IPS DF 4.7 (cell line): Measurements from ENCODE around the gene PKNOX2.

Source experiments
- DNase-seq: peaks from one replicate; pipeline ENCODE4 v3.0.0-alpha.2; 2013; ENCODE audit warnings: low spot score; ENCODE audit errors: extremely low read depth

PKNOX2 gene

DNA sequence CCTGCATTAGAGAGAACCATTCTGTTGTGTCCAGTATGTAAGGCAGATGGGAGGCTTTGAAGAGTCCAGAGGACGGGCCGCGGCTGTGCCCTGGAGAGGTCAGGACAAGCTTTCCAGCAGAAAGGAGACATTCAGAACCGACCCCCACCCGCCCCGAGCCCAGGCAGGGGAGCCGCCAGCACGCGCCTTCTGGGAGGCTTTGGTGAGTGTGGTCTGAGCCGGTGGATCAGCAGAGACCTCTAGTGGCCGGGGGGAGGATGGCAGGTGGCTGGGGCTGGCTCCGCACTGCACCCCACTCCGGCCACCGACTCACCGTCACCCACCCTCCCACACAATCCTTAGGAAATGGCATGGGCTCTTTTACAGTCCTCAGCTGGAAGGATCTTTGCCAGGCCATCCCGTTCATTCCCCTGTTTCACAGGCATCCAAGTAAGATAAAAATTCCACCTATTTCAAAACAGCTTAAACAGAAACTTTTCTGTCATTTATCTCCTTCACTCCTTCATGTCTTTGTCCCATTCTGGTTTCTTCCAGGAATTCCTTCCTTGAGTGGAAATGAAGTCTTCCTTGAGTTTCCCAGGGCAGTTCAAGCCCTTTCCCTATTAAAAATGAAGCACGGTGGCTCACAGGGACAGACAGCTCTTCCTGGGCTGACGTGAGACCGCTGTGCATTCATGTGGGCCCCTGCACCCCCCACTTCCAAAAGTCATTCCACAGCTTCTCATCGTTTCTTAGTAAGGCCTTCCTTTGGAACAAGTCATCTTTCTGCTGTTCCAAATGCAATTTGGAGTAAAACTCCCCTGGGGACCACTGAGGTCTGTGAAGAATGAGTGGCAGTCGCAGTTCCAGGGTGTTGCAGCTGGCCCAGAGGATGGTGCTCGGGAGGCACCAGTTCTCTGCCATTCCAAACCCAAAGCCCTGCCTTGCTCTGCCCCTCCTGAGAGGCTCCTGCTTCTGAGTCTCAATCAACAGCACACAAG lies 240.6 kb downstream of the PKNOX2 start:
- DNase-seq, result no peak

GRCh38 chr11:125407046-125407445 lies 242.5 kb downstream of the PKNOX2 start:
- DNase-seq, result no peak

GRCh38 chr11:125408311-125408711 lies 243.8 kb downstream of the PKNOX2 start:
- DNase-seq, result no peak

GRCh38 chr11:125410091-125410490 lies 245.5 kb downstream of the PKNOX2 start:
- DNase-seq, result no peak

DNA sequence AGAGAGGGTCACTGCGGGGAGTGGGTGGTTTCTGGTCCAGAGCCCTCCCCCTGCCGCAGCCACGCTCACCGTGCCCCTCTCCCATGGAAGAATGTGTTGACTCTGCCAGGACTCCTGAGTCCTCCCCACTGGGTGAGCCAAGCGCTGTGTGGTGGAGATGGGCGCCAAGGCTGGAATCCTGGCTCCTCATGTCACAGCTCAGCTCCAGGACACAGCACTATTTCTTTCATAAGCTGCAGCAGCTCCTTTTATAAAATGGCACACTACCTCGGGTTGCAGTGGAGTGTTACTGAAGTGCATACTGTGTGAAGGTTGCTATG lies 247.6 kb downstream of the PKNOX2 start:
- no peak for DNase-seq

DNA sequence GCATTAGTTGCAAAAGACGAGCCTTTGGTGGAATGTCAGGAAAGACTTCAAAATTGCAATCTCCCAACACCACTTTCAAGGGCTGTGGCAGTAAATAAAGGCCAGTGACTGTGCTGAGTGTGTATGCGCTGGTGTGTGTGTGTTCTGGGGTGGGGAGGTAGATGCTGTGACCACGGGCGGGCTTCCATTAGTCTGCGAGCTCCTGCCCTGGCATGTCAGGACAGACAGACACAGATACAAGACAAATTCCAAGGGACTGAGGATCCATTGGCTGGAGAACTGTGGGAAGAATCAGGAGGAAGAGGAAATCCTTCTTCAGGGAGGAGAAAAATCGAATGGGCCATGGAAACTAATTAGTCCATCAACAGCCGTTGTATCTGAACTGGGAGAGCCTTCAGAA lies 248.0 kb downstream of the PKNOX2 start:
- no peak for DNase-seq

GRCh38 chr11:125413226-125413625 lies 248.7 kb downstream of the PKNOX2 start:
- DNase-seq, result no peak

DNA sequence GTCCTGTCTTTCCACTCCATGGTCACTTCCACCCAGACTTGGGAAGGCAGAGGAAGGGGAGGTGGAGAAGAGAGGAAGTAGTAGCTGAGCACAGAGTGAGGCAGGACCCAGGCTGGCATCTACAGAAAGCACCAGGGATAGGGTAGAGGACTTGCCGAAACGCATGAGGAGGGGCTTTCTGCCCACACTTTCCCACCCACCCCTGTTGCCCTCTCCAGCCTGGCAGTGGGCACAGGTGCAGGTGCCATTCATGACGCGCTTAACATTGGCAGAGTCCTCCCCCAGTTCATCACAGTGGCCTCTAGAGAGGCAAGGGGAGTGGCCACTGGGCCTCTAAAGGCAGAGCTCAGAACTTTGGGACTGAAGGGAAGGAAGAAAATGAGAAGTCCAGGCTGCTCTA lies 249.6 kb downstream of the PKNOX2 start:
- no peak for DNase-seq

- DNase-seq, result no peak
These were observed 252.7 kb downstream of the PKNOX2 start for GRCh38 chr11:125416981-125417935.

DNA sequence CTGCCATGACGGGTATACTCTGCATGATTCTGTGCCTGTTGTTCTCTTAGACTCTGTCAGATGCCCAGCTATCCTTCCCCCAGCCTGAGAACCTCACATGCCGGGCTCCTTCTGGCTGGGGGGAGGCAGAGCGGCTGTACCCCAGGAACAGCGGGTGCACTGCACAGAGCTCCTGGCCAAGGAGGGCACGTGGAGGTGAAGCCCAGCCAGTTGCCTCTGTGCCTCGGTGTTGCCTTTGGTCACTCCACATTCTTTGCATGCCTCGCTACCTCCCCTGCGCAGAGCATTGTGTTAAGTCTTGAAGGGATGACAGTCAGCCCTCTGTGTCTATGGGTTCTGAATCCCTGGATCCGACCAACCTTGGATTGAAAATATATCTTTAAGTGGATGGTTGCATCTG lies 253.8 kb downstream of the PKNOX2 start:
- no peak for DNase-seq

- DNase-seq, result no peak
These were observed 258.1 kb downstream of the PKNOX2 start for GRCh38 chr11:125422681-125423080.

- DNase-seq, result no peak
These were observed 258.8 kb downstream of the PKNOX2 start for GRCh38 chr11:125423247-125423849.

- DNase-seq, result no peak
These were observed 261.1 kb downstream of the PKNOX2 start for GRCh38 chr11:125425601-125426000.

GRCh38 chr11:125426818-125427528 lies 262.4 kb downstream of the PKNOX2 start:
- no peak for DNase-seq

DNA sequence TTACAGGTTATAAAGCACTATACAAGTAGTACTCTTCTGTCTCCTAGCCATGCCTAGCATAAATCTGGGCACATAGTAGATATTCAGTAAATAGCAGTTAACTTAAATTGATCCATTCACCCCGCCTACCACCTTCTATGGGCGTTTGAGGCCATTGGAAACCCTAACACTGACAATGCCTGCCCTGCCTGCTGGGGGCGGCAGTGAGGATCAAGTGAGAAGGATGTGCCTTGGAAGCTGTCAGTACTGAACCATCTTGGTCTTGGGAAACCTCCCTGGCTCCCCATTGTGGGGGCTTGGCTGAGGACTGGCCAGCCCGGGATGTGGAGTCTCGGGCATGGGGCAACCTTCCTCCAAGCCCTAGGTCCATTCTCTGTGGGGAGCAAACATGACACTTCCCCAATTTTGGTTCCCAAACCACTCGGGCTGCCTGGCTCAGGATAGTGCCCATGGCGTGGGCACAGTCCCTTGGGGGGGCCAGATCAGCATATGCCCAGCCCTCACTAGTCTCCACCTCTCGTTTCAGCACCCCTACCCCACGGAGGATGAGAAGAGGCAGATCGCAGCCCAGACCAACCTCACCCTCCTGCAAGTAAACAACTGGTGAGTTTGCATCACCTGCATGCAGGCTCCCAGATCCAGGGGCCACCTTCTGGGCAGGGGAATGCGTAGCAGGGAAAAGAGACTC lies 264.1 kb downstream of the PKNOX2 start:
- no peak for DNase-seq

DNA sequence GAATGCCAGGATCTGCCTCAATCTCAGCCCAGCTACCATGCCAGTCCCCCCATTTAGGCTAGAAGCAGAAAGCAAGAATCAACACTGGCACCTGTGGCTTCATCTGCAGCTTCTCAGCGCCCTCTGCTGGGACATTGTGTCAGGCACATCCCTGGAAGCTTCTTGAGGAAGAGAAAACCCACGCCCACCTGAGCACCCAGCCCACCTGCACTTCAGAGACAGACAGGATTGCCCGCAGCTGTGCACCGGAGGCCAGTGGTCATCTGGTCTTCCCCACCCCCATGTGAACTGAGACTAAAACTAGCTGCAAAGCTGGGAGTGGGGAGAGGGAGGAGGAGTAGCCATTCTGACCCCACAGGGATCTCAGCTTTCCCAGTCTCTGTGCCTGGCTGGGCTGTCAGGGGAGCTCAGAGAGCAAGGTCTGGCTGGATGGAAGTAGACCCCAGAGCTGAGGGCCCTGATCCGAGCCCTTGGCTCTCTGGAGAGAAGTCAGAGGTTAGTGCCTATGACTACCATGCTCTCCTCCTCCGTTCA lies 264.7 kb downstream of the PKNOX2 start:
- no peak for DNase-seq

DNA sequence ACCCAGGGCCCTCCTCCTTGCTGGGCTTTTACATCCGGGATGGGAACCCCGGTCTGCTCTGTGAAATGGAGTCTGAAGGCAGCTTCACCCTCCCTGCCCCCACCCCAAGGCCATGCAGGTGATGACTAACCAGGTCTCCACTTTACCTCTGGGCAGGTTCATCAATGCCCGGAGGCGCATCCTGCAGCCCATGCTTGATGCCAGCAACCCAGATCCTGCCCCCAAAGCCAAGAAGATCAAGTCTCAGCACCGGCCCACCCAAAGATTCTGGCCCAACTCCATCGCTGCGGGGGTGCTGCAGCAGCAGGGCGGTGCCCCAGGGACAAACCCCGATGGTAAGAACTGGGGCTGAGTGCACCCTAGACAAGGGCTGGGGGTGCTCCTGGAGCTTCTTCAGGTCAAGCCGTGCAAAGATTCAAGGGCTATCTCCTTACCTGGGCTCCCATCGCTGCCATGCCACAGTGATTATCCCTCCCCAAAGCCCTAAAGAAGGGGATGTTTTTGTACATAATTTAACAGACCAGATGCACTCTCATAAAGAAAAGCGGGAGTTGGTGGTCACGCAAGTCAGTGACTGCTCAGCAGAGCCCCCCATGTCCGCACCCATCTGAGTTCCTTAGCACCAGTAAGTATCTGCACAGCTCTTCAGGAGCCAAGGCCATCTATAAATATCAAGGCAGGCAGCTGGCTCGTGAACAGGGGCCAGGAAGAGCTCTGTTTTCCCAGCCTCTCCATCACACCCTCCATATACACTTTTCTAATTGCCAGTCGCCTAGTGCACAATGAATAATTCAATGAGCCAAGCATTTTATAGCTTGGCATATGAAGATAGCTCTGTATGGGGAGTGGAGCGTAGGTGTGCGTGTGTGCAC lies 265.5 kb downstream of the PKNOX2 start:
- no peak for DNase-seq

- DNase-seq, result no peak
These were observed 266.5 kb downstream of the PKNOX2 start for GRCh38 chr11:125431009-125431408.

DNA sequence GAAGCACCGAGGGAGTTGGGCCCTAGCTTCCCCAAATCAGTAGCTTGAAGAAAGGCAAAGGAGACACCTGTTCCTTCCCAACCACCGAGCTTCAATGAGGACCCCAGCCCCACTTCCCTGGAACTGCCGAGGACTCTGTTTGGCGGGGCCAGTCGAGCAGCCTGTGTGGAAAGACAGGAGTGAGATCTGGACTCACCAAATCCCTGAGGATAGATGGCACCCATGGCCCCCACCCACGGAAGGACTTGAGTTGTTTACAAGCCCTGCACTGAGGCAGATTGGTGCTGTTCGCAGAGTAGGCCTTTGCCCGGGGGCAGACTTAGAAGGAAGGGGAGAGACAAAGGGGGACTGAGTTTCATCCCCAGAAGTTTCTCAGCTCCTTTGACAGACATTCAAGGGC lies 266.9 kb downstream of the PKNOX2 start:
- DNase-seq, result no peak
